K562 (cell line): ENCODE results near the gene NACA2.

Source experiments
- CTCF ChIP-seq, 3 experiments: IDR thresholded peaks in 2 of 3; conservative IDR thresholded peaks in 1 of 3; 2 replicates each; pipeline ENCODE4 v1.5.1; 2011 to 2012; ENCODE audit warnings: low read length in 3 of 3, mild to moderate bottlenecking in 3 of 3, control low read depth in 2 of 3, improper control_type of control experiment in 1 of 3, inconsistent platforms in 1 of 3, low read depth in 1 of 3, mixed read lengths in 1 of 3, moderate library complexity in 1 of 3; ENCODE audit not compliant: insufficient read depth in 2 of 3
- FOXA3 ChIP-seq, 2 experiments: fragments of 450-650 bp in 1 of 2; sonication (generic) in 1 of 2; formaldehyde crosslinking; IDR thresholded peaks in 1 of 2; conservative IDR thresholded peaks in 1 of 2; 2 replicates each; pipeline versions ENCODE4 v1.4.0 to v1.8.0; 2020 to 2022; ENCODE audit warnings: mild to moderate bottlenecking in 2 of 2, missing genetic modification reagents in 1 of 2
- HDAC2 ChIP-seq: fragments of 450-650 bp; IDR thresholded peaks from 2 replicates; pipeline ENCODE4 v1.6.1; 2016; ENCODE audit warnings: mild to moderate bottlenecking
- HNRNPL ChIP-seq: fragments of 200-400 bp; formaldehyde crosslinking; IDR thresholded peaks from 2 replicates; pipeline ENCODE4 v1.6.1; 2017; ENCODE audit warnings: low read depth, mild to moderate bottlenecking, low read length
- MTA3 ChIP-seq: fragments of 450-650 bp; formaldehyde crosslinking; IDR thresholded peaks from 2 replicates; pipeline ENCODE4 v1.6.1; 2017; ENCODE audit warnings: mild to moderate bottlenecking, borderline replicate concordance
- SMARCB1 ChIP-seq: IDR thresholded peaks from 2 replicates; pipeline ENCODE4 v1.6.1; 2011; ENCODE audit warnings: improper control_type of control experiment, low read depth; ENCODE audit not compliant: insufficient read length
- SPI1 ChIP-seq: IDR thresholded peaks from 2 replicates; pipeline ENCODE4 v1.6.1; 2011; ENCODE audit warnings: low read depth, low read length, control low read depth, borderline replicate concordance
- ZBTB33 ChIP-seq: sonication (generic); formaldehyde crosslinking; IDR thresholded peaks from 2 replicates; pipeline ENCODE4 v1.8.1; 2023; ENCODE audit warnings: mild to moderate bottlenecking, missing genetic modification reagents
- ZNF589 ChIP-seq: fragments of 200-800 bp; sonication (Bioruptor generic); IDR thresholded peaks from 2 replicates; pipeline ENCODE4 v1.6.1; 2016; ENCODE audit warnings: low read depth, missing genetic modification characterization, missing compliant biosample characterization

- TF ChIP-seq CTCF (IDR thresholded peaks at IDR 0.05 in 2 of 3, conservative IDR thresholded peaks at IDR 0.05 in 1 of 3; ENCODE audit: insufficient read depth in 2 of 3, low read depth in 1 of 3, low read length in 3 of 3) (peak; percentile 29 to 44 (median 37); a peak in 3 of 6 replicates), SMARCB1 (no peak), ZNF589 (CRISPR knock-in tag) (no peak), MTA3 (no peak), ZBTB33 (CRISPR knock-in tag) (no peak), HDAC2 (no peak), FOXA3 (CRISPR knock-in tag; conservative IDR thresholded peaks at IDR 0.05 in 1 of 2, IDR thresholded peaks at IDR 0.05 in 1 of 2) (no peak), HNRNPL (no peak), SPI1 (no peak)
These were observed 7.8 kb downstream of the NACA2 start for GRCh38 chr17:61583242-61583641.
